Mucosa of descending colon (tissue), 3 donors: ENCODE data around the gene CHAT. TPM values are rescaled to one million over a fixed set of nuclear protein-coding genes. Genes with fewer than 3 reads are reported as not detected.

Experiments
- ATAC-seq: fragments of 200-7000 bp; cut with Tn5 transposase; one replicate; pipeline ENCODE4 v1.9.1; 2020; ENCODE audit warnings: mild to moderate bottlenecking, moderate library complexity
- DNase-seq, 3 donors: peaks; one replicate each; pipeline ENCODE4 v3.0.0-alpha.2; 2020
- H3K36me3 ChIP-seq: fragments of 200-600 bp; one replicate; pipeline ENCODE4 v1.8.0; 2021; ENCODE audit warnings: low read depth, mild to moderate bottlenecking
- H3K4me1 ChIP-seq: fragments of 200-600 bp; one replicate; pipeline ENCODE4 v1.8.0; 2021; ENCODE audit warnings: low read depth, mild to moderate bottlenecking
- H3K4me3 ChIP-seq: fragments of 200-600 bp; one replicate; pipeline ENCODE4 v1.8.0; 2021; ENCODE audit warnings: mild to moderate bottlenecking
- H3K9me3 ChIP-seq: fragments of 200-600 bp; one replicate; pipeline ENCODE4 v1.8.0; 2021; ENCODE audit warnings: mild to moderate bottlenecking
- intact Hi-C, 2 donors: fragments of 100-400 bp; cut with DNase I in 1 of 2; cut with micrococcal nuclease in 1 of 2; formaldehyde crosslinking; loops; one replicate each; pipeline versions ENCODE4 v1.11.0 to v1.11.1; 2022; cut with DNase I, micrococcal nuclease
- total RNA-seq, 3 donors: library from RNA; stranded (reverse); fragmentation: NEBNext Ultra II Directional in 2 of 3; extraction: Animal tissue kit (Norgen Biotek cat#: 25700) in 2 of 3; gene quantifications; one replicate each; pipeline versions ENCODE4 v1.2.1 to v1.2.4, GENCODE V29; 2021 to 2023
- TF ChIP-seq, protein P1 (sequence below): fragments of 200-600 bp; IDR thresholded peaks from one replicate; pipeline ENCODE4 v1.8.0; 2022; ENCODE audit warnings: antibody characterized with exemption, mild to moderate bottlenecking
- donor health status: DM: no; HTN: no; CAD: no; lungs with moderate emphysema.
- donor health status: DM: no; HTN: no; CAD: no.
- donor health status: DM: no; HTN: yes; CAD: no.

Gene CHAT
- total RNA-seq, 3 donors from 2014 or later = 0.61 to 1.6 (median 0.84) TPM

- H3K36me3 ChIP-seq = no peaks in the 10 kb centered on the region
- H3K9me3 ChIP-seq = no peaks in the 10 kb centered on the region
- H3K4me1 ChIP-seq = no peaks in the 10 kb centered on the region
- DNase-seq (no peak), ATAC-seq (no peak)
- H3K4me3 ChIP-seq = no peak overlapping the region
- TF ChIP-seq, protein P1, sequence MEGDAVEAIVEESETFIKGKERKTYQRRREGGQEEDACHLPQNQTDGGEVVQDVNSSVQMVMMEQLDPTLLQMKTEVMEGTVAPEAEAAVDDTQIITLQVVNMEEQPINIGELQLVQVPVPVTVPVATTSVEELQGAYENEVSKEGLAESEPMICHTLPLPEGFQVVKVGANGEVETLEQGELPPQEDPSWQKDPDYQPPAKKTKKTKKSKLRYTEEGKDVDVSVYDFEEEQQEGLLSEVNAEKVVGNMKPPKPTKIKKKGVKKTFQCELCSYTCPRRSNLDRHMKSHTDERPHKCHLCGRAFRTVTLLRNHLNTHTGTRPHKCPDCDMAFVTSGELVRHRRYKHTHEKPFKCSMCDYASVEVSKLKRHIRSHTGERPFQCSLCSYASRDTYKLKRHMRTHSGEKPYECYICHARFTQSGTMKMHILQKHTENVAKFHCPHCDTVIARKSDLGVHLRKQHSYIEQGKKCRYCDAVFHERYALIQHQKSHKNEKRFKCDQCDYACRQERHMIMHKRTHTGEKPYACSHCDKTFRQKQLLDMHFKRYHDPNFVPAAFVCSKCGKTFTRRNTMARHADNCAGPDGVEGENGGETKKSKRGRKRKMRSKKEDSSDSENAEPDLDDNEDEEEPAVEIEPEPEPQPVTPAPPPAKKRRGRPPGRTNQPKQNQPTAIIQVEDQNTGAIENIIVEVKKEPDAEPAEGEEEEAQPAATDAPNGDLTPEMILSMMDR = no peak
- intact Hi-C loops = no loop called here
Measured at GRCh38 chr10:49627644-49628247, 13.9 kb downstream of the CHAT start.

DNA sequence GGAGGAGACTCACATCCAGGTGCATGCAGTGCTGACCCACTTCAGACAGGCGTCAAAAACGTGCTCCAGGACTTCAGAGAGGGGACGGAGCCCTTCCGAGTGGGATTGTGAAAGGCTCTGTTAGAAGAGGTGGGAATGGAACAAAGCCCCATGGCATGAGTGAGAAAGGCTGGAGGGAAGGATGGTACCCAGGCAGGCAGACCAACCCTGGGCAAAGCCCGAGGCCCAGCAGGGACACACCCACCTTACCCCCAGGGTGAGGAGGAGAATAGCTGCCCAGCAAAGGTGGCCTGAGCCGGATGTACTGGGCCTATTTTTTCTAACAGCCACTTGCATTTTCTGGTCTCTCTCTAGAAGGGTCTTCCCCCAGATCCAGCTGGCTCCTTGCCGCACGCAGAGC is 14.8 kb downstream of the CHAT start:
- H3K4me1 ChIP-seq = no peaks in the 10 kb centered on the region
- intact Hi-C loops = no loop called here
- TF ChIP-seq, protein P1 = no peak
- no peak overlapping the region for H3K4me3 ChIP-seq
- no peaks in the 10 kb centered on the region for H3K36me3 ChIP-seq
- DNase-seq (no peak), ATAC-seq (no peak)
- no peaks in the 10 kb centered on the region for H3K9me3 ChIP-seq

GRCh38 chr10:49629431-49629881 is 15.6 kb downstream of the CHAT start:
- ATAC-seq (no peak), DNase-seq (no peak)
- no peaks in the 10 kb centered on the region for H3K36me3 ChIP-seq
- no peaks in the 10 kb centered on the region for H3K9me3 ChIP-seq
- H3K4me1 ChIP-seq = no peaks in the 10 kb centered on the region
- TF ChIP-seq, protein P1 = no peak
- no peak overlapping the region for H3K4me3 ChIP-seq
- intact Hi-C loops = no loop called here

- intact Hi-C loops = no loop called here
Measured at GRCh38 chr10:49631975-49632374, 18.1 kb downstream of the CHAT start.

DNA sequence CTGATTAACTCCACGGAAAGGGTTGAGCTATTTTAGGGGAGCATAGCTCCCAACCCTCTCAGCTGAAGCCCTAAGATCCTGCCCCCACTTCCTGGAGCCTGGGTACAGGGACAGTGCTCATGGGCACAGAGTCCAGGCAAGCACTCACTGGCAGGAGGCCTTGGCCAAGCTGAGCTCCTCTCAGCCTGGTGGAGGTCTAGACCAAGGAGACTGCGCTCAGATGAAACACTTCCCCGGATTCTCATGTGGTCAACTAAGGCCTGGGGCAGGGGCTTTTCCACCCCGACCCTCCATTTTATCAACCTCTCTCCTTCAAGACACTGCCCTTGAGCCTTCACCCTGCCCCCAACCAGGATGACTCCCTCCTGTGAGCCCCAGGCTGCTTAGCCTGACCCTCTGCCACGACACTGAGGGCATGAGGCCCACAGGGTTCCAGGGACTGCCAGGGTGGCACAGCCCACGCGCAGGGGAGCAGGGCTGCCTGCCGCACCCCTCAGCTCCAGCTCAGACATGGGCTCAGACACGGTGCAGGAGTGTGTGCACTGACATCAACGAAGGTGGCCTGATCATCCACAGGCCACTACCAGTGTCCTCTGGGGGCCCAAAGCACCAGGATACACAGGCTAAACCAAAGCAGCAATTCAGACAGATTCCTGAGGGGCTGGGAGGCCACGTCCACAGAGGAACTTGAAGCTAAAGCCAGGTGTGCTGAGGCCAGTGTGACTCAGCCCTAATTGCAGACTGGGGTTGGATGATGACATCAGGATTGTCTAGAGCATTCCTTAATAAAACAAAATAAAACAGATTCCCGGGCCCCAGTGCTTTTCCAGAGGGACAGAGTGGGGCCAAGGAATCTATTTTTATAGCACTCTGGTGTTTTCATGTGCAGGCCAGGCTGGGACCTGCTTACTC is 18.8 kb downstream of the CHAT start:
- intact Hi-C loops = no loop called here
- ATAC-seq = peak; percentile 18
- H3K4me3 ChIP-seq = no peak overlapping the region
- H3K36me3 ChIP-seq = no peaks in the 10 kb centered on the region
- no peaks in the 10 kb centered on the region for H3K4me1 ChIP-seq
- TF ChIP-seq, protein P1 = no peak
- no peaks in the 10 kb centered on the region for H3K9me3 ChIP-seq
- no peak for DNase-seq

More at GRCh38 chr10:49631975-49632374, 18.1 kb downstream of the CHAT start:
- no peaks in the 10 kb centered on the region for H3K36me3 ChIP-seq
- H3K4me3 ChIP-seq = no peak overlapping the region
- ATAC-seq (no peak), DNase-seq (no peak)
- TF ChIP-seq, protein P1 = no peak
- no peaks in the 10 kb centered on the region for H3K9me3 ChIP-seq
- no peaks in the 10 kb centered on the region for H3K4me1 ChIP-seq
